GM21381 (cell line): ENCODE measurements around the gene HAND2.

Experiments
- ATAC-seq: cut with Tn5 transposase; IDR thresholded peaks from one replicate; pipeline ENCODE4 v1.9.1; 2021; ENCODE audit warnings: mild to moderate bottlenecking, moderate library complexity; ENCODE audit not compliant: unreplicated experiment

HAND2 gene

DNA sequence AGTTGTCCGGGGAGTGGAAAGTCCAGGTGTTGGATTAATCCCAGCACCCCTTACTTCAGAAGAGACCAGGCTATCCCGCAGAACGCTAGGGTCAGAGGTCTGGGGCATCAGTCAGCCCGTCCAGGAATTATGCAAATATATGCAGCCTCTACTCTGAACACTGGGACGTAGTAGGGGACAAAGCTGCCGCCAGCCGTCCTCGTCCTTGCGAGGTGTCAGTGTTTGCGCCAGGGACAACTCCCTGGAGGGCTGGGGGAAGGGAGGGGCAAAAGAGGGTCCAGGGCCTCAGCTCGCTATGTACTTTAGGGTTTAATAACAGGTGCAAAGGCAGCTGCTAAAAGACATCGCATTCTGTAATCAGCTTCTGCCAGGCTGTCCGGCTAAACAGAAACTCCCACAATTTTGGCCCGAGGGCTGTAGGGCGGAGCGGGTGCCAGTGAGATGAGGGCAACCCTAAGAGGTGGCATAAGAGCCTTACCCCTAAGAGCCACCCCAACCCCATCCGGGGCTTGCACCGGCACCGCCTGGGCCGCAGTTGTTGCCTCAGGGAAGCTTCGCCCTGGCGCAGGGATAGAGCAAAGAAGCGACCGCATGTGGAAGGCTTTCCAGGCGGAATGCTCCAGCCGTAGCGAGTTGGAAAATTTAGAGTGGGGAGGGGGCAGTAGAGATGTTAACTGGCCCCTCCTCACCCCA, 8.4 kb downstream of the HAND2 start:
- no peak for ATAC-seq

DNA sequence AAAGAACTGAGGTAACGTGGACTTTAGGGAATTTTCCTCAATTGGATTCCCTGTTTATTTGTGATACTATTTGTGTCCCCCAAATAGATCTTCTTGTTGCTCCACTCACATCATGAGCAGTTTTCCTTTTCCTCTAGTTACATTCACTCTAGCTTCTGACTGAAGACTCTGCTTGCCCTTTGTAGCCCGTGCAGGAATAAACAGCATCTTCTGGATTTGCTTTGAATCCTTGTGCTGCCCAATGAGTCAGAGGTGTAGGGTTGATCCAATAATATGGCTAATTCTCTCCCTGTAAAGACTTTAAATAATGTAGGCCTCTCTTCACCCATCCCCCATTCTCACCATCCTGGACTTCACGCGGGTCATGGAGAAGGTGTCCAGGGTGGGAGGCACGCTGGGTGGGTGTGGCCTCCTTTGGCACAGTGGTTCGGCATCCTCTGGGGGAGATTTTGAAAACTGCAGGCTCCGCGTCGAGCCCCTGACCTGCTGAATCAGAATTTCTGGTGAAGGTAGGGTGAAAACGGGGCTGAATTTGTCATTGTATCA, 9.0 kb downstream of the HAND2 start:
- ATAC-seq = no peak

DNA sequence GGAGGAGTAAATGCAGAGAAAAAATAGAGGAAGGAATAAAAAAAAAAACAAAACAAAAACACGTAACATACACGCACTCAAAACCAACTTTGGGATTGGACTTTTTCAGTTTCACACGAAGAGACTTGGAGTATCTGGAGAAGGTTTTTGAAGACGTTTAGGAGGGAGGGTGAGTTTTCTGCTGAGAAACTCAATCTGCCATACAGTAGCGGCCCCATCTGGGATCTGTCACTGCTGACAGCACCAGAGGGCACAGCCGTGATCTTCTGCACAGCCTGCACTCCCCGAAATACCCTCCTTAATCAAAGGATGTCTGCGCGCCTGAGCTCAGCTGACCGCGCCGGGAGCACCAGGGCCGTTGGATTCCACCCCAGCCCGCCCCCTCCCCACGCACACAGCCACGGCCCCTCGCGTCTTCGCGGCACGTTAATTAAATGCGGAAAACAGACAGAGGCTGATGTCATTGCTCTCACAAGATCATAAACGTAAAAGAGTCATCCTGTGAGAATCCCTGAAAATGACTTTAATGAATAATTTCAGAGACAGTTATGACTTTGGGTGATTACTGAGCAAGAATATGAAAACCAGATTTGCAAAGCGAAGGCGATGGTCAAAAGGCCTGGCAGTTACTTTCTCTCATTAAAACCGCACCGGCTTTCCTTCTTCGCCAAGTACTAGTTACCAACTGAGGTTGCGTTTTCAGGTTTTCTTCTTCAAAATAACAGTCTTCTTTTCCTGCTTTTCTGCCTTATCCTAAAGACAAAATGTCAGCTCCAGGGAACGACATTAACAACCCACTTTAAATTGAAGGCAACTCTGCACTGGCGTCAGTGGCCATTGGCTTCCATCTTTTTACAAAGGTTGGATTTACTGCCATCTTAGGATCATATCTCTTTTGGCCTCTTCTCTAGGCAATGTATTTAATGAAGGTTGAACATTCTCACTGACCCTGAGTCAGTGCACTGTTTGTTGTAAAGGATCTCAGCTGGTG, 10.6 kb downstream of the HAND2 start:
- ATAC-seq = no peak

DNA sequence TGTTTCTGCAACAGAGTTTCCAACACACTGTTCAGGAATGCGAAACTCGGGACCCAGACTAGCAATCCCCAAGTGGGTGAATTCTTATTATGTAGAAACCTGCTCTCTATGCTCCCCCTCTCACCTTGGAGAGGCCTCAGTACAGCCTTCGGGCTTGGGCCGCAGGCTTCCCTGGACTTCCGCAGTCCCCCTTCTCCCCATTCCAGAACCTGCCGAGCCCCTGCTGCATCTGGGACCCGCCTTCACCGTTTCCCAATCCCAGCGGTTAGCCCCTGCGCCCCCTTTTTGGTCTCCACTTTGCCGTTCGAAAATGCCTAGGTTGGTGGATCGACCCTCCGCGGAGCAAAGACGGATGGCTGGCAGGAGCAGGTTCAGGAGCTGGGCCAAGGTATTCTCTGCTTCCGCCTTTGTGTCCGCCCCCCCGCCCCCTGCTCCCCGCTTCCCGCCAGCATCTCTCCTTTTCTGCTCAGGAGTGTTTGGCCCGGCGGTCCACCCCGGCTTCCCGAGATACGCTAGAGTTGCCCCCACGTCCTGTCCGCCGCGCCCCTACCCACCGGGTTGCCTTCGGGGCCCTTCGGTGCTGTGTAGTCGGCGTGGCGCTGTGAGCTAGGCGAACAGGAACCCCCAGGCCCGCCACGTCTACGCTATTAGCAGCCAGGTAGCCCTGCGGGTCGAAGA, 11.5 kb downstream of the HAND2 start:
- ATAC-seq = no peak

DNA sequence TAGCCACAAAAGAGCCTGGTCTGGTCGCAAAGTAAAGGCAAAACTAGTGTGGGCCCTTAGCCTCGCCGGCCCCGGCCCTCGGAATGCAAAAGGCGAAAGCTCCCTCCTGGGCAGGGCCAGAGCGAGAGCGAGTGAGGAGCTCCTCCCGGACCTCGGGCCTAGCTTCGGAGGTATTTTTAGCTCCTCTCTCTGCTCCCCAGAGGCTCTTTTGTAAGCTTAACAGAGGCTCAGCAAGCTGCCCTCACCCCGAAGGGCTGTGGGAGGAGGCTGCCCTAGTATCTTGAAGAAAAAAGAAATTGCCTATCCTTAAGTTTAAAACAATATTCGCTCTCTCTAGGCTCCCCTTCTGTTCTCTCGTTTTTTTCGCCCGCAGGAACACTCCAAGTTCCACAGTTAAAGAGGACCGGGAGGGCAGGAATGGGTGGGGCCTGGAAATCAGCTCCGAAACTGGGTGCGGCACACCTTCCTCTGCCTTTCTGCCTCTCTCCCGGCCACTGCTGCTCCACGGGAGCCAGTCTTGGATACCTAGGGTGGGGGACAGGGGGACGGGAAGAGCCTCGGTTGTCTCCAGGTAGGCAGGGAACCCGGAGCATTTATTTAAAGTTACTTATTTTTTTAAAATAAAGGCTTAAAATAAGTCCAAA, 12.1 kb downstream of the HAND2 start:
- ATAC-seq = no peak

DNA sequence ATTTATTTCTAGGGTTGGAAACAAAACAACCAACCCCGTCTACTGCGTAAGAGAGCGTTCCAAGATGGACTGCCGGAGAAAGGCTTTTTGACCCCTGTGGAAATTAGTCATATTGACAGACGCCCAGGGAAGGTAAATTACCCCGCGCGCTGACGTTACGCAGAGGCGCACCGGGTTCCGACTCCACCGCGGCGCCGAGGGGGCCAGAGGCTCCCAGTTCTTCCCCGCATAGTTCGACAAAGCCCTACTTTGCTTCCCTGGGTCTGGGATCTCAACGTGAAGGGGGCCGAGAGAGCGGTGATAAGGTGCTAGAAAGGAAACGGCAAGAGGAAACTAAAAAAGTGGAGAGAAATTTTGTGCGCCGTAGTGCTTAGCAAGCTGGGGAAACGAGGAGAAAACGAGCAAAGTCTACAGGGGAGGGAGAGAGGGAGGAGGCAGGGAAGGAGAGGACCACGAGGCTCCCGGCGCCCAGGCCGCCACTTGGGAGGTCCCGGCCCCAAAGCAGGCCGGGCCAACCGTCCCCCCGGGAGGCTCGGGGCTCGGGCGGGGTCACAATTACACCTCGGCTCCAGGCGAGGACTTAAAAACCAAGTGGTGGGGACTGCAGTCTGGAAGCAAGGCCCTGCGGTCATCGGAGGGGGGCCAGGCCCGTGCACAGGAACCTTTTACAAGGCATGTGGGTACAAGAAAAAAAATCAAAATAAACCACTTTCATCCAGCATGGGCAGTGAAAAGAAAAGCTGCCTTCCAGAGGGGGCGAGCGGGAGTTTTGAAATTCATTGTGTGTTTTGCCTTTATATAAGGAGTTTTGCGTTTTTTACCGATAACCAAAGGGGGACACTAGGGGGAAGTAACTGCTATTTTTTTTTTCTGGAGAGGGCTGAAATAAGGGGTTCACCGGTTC, 13.2 kb downstream of the HAND2 start:
- no peak for ATAC-seq

DNA sequence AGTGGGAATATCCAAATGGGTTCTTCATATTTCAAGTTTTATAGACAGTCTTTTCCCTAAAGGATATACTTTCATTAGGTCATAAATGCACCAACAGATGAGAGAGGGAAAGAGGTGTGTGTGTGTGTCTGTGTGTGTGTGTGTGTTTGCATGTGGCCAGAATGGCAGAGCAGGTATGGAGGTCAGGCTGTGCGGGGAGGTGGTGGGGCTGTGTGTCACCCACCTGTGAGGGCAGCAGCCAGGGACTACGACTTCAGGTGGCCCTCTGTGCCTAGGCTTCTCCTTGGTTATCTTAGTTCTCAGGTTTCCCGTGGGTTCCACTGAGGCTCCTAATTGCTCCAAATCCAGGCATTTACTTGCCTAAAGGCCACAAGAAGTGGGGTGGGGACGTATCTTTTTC, 14.6 kb downstream of the HAND2 start:
- no peak for ATAC-seq

DNA sequence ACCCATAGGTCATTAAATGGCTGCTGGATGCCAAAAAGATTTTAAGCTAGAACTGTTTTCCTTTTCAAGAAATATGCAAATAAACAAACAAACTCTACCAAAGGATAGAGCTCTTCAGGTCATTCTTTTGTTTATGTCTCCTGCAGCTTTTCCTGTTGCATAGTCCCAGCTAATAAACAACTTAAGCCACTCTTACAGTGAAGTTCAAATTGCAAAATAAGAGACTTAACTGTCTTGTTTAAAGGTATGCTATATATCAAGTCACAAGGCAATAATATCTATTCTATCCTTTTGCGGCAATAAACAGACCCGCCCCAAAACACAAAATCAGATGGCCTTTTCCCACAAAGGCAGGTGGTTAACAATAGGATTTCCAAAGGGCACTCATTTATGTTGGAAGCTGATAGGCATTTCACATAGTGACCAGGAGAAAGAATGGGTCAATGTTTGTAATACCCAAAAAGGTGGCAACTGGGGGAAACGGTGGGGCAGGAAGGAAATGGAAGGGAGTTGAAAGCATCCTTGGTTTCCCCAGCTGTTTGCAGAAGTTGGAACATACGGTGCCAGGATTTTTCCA, 15.3 kb downstream of the HAND2 start:
- ATAC-seq = no peak

DNA sequence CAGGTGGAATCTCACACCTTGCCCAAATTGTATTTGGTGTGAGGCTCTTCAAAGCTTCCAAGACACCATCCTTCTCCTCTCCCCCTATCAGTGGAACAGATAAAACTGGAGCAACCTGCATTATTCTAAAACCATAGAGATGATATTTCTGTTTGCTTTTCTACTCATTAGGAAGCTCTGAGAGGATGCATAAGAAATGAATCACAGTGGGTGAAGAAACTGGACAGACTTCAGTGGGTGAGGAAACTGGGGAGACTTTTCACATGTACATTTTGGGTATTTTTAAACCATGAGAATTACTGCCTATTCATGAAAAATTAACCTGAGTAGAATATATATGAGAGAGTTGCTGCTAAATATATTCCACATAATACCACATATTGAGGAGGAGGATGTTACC, 16.4 kb downstream of the HAND2 start:
- ATAC-seq = no peak

DNA sequence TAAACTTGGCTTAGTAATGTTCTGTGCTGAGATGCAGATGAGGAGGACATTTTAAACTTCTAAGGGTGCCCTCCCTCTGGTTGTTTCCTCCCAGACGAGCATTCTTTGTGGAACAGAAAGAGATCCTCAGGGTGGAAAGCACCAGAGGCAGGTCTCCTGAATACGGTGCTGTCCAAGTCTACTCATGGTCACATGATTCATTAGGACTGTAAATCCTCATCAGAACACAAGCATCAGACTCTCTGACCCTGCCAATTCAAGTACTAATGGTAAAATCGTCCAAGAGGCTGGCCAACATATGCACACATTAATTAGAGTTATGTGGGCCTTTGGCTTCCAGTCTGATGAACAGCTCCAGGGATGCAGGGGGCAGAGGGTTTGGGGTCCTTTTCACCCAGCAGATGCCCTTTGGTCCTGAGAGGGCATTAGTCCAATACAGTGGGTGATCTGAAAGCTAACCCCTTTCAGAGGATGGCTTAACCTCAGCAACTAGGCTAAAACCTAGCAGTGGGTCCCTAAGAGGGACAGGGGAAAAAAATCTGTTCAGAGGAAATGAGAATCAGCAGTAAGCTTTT, 18.2 kb downstream of the HAND2 start:
- no peak for ATAC-seq

DNA sequence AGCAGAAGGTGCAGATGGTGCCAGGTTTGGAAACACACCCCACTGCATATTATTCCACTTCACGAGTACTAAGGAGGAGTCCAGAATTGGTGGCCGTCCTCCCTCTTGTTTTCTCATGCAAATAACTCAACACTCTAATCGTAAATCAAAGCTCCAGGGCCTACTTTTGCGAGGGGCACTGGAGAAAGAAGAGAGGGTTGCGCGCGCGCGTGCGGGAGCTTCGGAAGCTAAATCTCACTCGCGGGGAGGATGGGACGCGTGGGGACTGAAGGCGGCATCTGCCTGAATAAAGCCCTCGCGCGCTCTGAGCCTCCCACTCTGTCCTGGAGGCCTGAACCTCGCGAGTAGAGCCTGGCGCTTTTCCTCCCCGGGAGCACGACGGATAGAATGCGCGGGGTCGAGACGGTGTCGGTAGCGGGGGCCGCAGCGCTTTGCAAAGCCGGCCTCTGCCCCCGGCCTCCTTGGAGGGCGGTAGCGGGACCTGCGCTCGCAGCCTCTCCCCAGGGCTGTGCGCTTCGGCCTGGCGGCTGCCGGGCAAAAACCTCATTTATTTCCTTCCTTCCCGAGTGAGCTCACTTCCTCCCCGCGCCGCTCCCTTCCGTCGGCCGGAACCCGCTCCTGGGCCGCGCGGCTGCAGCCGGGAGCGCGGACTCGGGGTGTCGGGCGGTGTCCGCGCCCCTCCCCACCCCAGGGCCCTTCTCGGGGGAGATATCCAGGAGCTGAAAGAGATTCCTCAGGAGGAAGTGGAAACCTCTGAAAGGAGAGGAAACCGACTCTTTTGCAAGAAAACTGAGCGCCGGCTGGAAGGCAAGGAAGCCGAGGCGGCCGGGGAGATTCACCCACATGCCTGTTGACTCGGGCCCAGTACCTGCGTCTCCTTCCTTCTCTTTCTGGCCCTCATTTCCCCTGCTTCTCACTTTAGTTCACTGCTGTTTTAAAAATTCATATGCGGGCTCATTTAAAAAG, 20.7 kb downstream of the HAND2 start:
- ATAC-seq = no peak

DNA sequence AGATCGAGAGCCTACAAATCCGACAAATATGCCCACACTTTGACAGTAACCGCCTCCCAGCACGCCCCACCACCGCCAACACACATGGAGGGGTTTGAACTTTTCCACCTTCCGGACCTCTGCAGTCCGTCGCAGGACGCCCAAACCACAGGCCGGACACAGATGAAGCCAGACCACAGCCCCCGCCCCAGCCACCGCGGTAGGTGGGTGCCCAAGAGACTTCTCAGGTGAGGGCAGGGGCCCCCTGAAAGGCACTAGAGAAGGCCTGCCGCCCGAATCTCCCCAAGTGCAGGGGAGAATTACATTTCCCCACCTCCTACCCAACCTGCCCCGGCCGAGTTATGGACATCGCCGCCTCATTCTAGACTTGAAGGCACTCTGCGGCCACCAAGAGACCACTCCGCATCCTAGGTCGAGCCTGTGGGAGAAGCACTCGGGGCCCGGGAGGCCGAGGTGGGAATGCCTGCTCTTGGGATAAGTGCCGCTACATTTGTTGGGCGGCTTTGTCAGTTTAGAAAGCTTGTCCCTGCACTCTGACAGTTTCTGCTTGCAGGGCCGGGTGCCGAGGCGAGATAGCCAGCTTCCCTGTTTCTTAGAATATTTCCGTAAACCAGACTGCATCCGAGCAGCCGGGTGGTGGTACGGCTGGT, 21.5 kb downstream of the HAND2 start:
- no peak for ATAC-seq

DNA sequence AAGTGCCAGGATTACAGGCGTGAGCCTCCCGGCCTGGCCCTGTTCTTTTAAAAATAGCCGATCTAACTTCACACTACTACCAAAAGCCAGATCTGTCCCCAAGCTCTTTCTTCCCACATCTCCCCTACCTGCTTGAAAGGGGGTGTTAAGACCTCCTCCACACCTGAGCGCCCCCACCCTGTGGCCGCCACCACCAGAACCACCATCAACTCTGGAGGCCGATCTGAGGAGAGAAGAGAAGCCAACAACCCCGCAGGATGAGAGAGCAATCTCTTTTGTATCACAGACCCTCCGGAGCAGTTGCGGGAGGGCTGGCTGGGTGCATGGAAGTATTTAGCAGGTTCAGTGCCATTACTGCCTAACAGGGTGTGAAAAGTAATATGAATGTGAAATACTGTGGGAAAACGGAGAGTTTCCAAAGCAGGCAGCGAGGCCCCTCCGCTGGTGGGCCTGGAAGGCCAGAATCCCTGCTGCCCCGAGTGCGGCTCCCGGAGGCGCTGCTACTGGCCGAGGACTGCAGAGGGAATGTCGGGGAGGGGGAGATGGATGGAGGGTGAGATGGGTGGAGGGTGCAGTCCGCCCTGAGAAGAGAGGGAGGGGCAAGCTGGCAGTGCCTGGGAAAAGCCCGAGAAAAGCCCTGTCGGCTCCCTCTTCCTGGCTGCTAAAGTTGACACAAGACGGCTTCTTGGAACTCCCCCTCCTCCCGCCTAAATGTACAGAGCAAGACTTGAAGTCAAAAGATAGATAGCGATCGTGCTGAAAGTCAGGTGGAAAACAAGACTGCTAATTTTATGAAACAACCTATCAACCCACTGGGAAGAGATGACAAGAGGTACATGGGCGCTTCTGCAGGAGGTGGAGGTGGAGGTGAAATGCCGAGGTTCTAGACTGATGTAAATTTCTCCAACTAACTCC, 22.3 kb downstream of the HAND2 start:
- no peak for ATAC-seq

DNA sequence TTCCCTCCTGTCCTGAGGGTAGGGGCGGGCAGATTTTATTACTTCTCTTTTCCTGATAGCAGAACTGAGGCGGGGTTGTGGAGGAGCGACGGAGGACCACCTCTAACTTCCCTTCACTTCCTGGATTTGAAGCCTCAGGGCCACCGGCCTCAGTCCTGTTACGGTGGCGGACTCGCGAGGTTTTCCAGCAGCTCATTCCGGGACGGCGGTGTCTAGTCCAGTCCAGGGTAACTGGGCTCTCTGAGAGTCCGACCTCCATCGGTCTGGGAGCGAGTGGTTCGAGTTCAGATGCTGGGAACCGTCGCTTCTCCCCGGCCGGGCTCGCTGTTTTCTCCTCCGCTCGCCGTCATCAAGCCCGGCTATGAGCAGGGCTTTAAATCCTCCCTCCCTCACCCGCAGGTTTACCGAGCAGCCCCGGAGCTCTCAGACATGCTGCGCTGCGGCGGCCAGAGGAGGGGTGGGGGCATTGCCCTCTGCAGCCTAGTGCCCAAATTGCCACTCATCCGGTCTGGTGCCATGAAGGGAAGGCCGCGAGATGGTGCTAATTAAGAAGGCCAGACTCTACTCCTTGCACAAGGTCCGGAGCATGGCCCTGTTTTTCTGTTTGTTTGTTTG, 23.3 kb downstream of the HAND2 start:
- no peak for ATAC-seq

DNA sequence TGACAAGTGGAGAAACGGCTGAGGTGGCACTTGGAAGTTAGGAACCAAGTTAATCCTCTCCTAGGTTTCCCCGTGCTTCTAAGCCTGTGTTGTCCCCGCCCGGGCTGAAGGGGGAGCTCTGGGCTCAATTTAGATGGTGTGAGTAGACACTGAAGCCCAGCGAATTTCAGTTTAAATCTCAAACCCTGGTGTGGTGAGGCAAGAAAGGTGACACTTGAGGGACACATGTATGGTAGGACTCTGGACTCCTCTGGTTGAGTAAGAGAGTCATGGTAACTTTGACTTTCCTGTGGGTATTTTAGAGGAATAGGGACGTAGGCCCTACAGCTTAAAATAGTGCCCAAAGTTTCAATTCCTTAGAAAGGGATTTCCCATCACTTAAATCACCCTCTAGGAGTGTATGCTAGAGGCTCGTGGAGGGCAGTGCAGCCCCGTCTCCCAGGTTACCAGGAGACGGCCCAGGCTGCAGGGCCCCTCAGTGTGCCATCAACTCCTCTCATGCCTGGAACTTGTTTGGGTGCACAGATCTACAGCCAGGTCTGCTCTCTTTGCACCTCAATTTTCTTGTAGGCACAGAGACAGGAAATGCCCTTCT, 24.0 kb downstream of the HAND2 start:
- peak; percentile 76 for ATAC-seq

DNA sequence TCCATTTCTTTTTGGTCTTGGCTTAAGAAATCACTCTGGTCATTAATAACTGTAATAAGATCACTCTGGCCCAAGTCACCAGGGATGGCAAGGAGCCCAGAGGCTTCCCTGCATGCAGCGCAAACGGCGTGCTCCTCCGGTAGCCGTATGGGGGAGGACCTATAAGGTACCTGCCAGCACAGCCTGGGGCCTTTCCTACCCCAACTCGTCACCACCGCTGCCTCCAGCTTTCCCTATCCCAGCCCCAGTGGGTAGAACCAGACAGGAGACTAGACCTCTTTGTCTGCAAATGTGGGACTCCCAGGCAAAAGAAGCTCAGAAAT, 25.9 kb downstream of the HAND2 start:
- no peak for ATAC-seq
